DOHH2 (cell line): Measurements from ENCODE around the gene MGAT4A.

Experiments used
- H3F3A ChIP-seq: fragments of 200-600 bp; sonication (generic), shearing (Covaris generic); 2 replicates; pipeline ENCODE4 v1.6.0; 2016; ENCODE audit warnings: antibody characterized with exemption, mild to moderate bottlenecking; ENCODE audit not compliant: control insufficient read depth, insufficient read depth
- H3K27ac ChIP-seq: fragments of 200-600 bp; sonication (generic); 2 replicates; pipeline ENCODE4 v1.5.1; 2014; ENCODE audit warnings: low read depth, mild to moderate bottlenecking, low read length, moderate library complexity
- H3K27me3 ChIP-seq: fragments of 200-600 bp; sonication (generic); 2 replicates; pipeline ENCODE4 v1.6.1; 2014; ENCODE audit warnings: mild to moderate bottlenecking, low read length, mixed read lengths; ENCODE audit not compliant: control insufficient read depth
- H3K36me3 ChIP-seq: fragments of 200-600 bp; sonication (generic); 2 replicates; pipeline ENCODE4 v1.6.1; 2014; ENCODE audit warnings: mild to moderate bottlenecking, low read length, moderate library complexity, mixed read lengths; ENCODE audit not compliant: control insufficient read depth
- H3K4me1 ChIP-seq: fragments of 200-600 bp; sonication (generic); 2 replicates; pipeline ENCODE4 v1.6.1; 2014; ENCODE audit warnings: mild to moderate bottlenecking, low read length, mixed read lengths; ENCODE audit not compliant: control insufficient read depth
- H3K4me2 ChIP-seq: fragments of 200-600 bp; sonication (generic); 2 replicates; pipeline ENCODE4 v1.6.0; 2014; ENCODE audit warnings: mild to moderate bottlenecking, low read length, moderate library complexity
- H3K4me3 ChIP-seq: fragments of 200-600 bp; sonication (generic); 2 replicates; pipeline ENCODE4 v1.5.1; 2014; ENCODE audit warnings: mild to moderate bottlenecking, low read length, mixed read lengths
- H3K79me2 ChIP-seq: fragments of 200-600 bp; sonication (generic); 2 replicates; pipeline ENCODE4 v1.6.1; 2014; ENCODE audit warnings: mild to moderate bottlenecking, low read length, mixed read lengths; ENCODE audit not compliant: control insufficient read depth
- H3K9me2 ChIP-seq: fragments of 200-600 bp; sonication (generic); replicated peaks from 2 replicates; pipeline ENCODE4 v1.6.1; 2014; ENCODE audit warnings: mild to moderate bottlenecking, low read length, mixed read lengths; ENCODE audit not compliant: control insufficient read depth
- H3K9me3 ChIP-seq: fragments of 200-600 bp; sonication (generic); 2 replicates; pipeline ENCODE4 v1.6.1; 2014; ENCODE audit warnings: antibody characterized with exemption, low read length, mixed read lengths; ENCODE audit not compliant: control insufficient read depth, insufficient read depth
- H4K20me1 ChIP-seq: fragments of 200-600 bp; sonication (generic); 2 replicates; pipeline ENCODE4 v1.6.0; 2014; ENCODE audit warnings: low read depth, mild to moderate bottlenecking, antibody characterized with exemption, low read length, moderate library complexity; ENCODE audit not compliant: control insufficient read depth, insufficient read depth
- CTCF ChIP-seq: fragments of 200-600 bp; sonication (generic); IDR thresholded peaks from one replicate; pipeline ENCODE4 v1.5.1; 2014; ENCODE audit warnings: antibody characterized with exemption, mild to moderate bottlenecking, low read depth, low read length; ENCODE audit not compliant: poor library complexity, severe bottlenecking
- EZH2phosphoT487 ChIP-seq: fragments of 200-600 bp; sonication (generic); IDR thresholded peaks from 2 replicates; pipeline ENCODE4 v1.6.1; 2017; ENCODE audit warnings: borderline replicate concordance, mild to moderate bottlenecking, antibody characterized with exemption, low read length, moderate library complexity, mixed read lengths

MGAT4A gene

GRCh38 chr2:98764499-98764898, 33.6 kb upstream of the MGAT4A start:
- 0 out of 2 replicates have a peak overlapping the region, but pooled peaks have one; percentile 33 for H3K4me3 ChIP-seq
- TF ChIP-seq CTCF = no peak
- no peak for TF ChIP-seq EZH2phosphoT487
- H3K36me3 ChIP-seq = no peaks in the 10 kb centered on the region
- no peaks in the 10 kb centered on the region for H3K79me2 ChIP-seq
- H3K9me3 ChIP-seq = no peaks in the 10 kb centered on the region
- peaks cover 12% of the 10 kb centered on the region; the same call in 1 of the 2 replicates for H3F3A ChIP-seq
- H3K4me1 ChIP-seq = peaks cover 56% of the 10 kb centered on the region
- H3K9me2 ChIP-seq = no peaks in the 10 kb centered on the region
- no peaks in the 10 kb centered on the region for H3K27me3 ChIP-seq
- no peak overlapping the region for H3K27ac ChIP-seq
- peak overlapping the region; percentile 54 for H3K4me2 ChIP-seq
- no peaks in the 10 kb centered on the region for H4K20me1 ChIP-seq

GRCh38 chr2:98763209-98763951, 32.4 kb upstream of the MGAT4A start:
- Histone ChIP-seq H3K27ac (no peak overlapping the region), H3K79me2 (no peaks in the 10 kb centered on the region), H3F3A (peaks cover 18% of the 10 kb centered on the region; the same call in 1 of the 2 replicates), H3K4me2 (peak overlapping the region; percentile 54), H3K4me3 (peak overlapping the region; percentile 33), H3K4me1 (peaks cover 67% of the 10 kb centered on the region), H4K20me1 (no peaks in the 10 kb centered on the region), H3K9me2 (no peaks in the 10 kb centered on the region), H3K36me3 (no peaks in the 10 kb centered on the region), H3K9me3 (no peaks in the 10 kb centered on the region), H3K27me3 (no peaks in the 10 kb centered on the region)
- TF ChIP-seq CTCF (no peak), EZH2phosphoT487 (no peak)

GRCh38 chr2:98761909-98762308, 31.0 kb upstream of the MGAT4A start:
- H3K27me3 ChIP-seq = no peaks in the 10 kb centered on the region
- peak overlapping the region; percentile 1; the same call in 1 of the 2 replicates for H3K4me2 ChIP-seq
- no peaks in the 10 kb centered on the region for H4K20me1 ChIP-seq
- no peaks in the 10 kb centered on the region for H3K36me3 ChIP-seq
- H3K27ac ChIP-seq = no peak overlapping the region
- no peaks in the 10 kb centered on the region for H3K9me3 ChIP-seq
- peaks cover 81% of the 10 kb centered on the region for H3K4me1 ChIP-seq
- TF ChIP-seq EZH2phosphoT487 = no peak
- TF ChIP-seq CTCF = no peak
- H3K4me3 ChIP-seq = no peak overlapping the region
- peaks cover 20% of the 10 kb centered on the region; the same call in 1 of the 2 replicates for H3F3A ChIP-seq
- no peaks in the 10 kb centered on the region for H3K79me2 ChIP-seq
- H3K9me2 ChIP-seq = no peaks in the 10 kb centered on the region
